DOHH2 (cell line): Measurements from ENCODE around the gene FOLH1.

Source experiments
- EZH2phosphoT487 ChIP-seq: fragments of 200-600 bp; sonication (generic); IDR thresholded peaks from 2 replicates; pipeline ENCODE4 v1.6.1; 2017; ENCODE audit warnings: borderline replicate concordance, mild to moderate bottlenecking, antibody characterized with exemption, low read length, moderate library complexity, mixed read lengths
- TF ChIP-seq, protein P1 (sequence below): fragments of 200-600 bp; sonication (generic); IDR thresholded peaks from one replicate; pipeline ENCODE4 v1.5.1; 2014; ENCODE audit warnings: antibody characterized with exemption, mild to moderate bottlenecking, low read depth, low read length; ENCODE audit not compliant: poor library complexity, severe bottlenecking

DNA sequence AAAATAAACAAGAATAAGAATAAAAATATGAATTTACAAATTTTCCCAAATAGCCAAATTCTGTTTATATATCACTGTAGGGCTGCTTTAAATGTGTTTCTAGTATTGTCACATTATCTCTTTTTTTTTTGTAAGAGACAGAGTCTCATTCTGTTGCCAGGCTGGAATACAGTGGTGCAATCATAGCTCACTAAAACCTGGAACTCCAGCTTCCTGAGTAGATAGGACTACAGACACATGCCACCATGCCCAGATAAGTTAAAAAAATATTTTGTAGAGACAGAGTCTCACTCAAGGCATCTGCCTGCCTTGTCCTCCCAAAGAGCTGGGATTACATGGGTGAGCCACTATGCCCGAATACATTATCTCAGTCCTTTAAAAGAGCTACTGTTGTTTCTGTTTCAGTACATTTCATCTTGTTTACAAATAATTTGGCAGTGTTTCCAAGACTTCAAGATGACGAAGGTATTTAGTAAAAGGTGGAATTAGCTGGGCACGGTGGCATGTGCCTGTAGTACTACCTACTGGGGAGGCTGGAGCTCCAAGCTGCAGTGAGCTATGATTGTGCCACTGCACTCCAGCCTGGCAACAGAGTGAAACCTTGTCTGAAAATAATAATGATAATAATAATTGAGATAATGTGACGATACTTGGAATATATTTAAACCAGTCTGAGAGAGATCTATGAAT is 6.0 kb downstream of the FOLH1 start:
- TF ChIP-seq, protein P1, sequence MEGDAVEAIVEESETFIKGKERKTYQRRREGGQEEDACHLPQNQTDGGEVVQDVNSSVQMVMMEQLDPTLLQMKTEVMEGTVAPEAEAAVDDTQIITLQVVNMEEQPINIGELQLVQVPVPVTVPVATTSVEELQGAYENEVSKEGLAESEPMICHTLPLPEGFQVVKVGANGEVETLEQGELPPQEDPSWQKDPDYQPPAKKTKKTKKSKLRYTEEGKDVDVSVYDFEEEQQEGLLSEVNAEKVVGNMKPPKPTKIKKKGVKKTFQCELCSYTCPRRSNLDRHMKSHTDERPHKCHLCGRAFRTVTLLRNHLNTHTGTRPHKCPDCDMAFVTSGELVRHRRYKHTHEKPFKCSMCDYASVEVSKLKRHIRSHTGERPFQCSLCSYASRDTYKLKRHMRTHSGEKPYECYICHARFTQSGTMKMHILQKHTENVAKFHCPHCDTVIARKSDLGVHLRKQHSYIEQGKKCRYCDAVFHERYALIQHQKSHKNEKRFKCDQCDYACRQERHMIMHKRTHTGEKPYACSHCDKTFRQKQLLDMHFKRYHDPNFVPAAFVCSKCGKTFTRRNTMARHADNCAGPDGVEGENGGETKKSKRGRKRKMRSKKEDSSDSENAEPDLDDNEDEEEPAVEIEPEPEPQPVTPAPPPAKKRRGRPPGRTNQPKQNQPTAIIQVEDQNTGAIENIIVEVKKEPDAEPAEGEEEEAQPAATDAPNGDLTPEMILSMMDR, result no peak
- TF ChIP-seq EZH2phosphoT487, result no peak
